Omental fat pad (tissue), 4 donors: Measurements from ENCODE around the gene RNMT. TPM values are rescaled to one million over a fixed set of nuclear protein-coding genes. Genes with fewer than 3 reads are reported as not detected.

ENCODE experiments used
- ATAC-seq: fragments of 150-250 bp; one replicate; pipeline ENCODE4 v1.9.1; 2016; ENCODE audit warnings: mild to moderate bottlenecking, moderate library complexity; ENCODE audit not compliant: low FRiP score
- DNase-seq: peaks from one replicate; pipeline ENCODE4 v3.0.0-alpha.2; 2019; ENCODE audit warnings: low spot score
- total RNA-seq, 4 donors: library from RNA; depleted of rRNA; stranded (reverse); fragments of >200 nt; gene quantifications; one replicate each; pipeline ENCODE4 v1.1.0, GENCODE V29; 2016
- TF ChIP-seq, protein P1 (sequence below), 3 donors: fragments of 450-650 bp; IDR thresholded peaks; one replicate each; pipeline ENCODE4 v1.5.1; 2016 to 2017; ENCODE audit warnings: antibody characterized with exemption in 3 of 3, mild to moderate bottlenecking in 3 of 3, moderate library complexity in 2 of 3

Gene RNMT
- total RNA-seq, 4 donors from 2014 or later = 18.5 to 24.0 (median 21.9) TPM

DNA sequence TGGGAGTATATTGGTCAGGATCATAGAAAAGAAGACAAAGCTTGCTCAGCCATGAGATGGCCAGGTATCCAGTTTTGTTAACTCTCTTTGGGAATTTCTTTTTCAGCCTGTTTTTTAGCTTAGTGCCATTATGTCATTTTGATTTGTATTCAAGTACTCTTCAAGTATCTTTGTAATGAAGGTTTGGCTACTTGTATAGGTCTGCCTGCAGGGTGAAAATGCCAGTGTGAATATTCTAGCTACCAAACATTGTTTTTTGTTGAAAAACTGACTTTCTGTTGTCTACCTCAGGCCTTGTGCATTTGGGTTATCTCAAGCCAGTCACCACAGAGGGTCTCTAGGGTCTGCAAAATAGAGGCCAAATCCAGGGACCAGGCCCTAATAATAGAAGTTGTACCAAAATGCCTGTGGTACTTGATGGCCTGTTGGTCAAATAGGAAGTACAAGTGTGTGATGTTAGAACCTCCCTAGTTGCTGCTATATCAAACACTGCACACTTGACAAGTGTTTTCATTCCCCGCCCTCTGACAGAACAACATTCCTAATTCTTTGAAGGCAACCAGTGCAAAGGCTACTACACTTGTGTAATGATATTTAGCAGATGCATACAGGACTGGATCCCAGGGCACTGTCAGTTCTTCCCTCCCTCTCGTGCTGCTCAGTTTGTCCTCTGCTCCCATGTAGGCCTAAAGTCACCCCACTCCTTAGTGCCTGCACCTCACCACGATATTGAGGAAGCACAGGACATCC is 36.4 kb downstream of the RNMT start:
- ATAC-seq (no peak), DNase-seq (no peak)
- TF ChIP-seq, protein P1, sequence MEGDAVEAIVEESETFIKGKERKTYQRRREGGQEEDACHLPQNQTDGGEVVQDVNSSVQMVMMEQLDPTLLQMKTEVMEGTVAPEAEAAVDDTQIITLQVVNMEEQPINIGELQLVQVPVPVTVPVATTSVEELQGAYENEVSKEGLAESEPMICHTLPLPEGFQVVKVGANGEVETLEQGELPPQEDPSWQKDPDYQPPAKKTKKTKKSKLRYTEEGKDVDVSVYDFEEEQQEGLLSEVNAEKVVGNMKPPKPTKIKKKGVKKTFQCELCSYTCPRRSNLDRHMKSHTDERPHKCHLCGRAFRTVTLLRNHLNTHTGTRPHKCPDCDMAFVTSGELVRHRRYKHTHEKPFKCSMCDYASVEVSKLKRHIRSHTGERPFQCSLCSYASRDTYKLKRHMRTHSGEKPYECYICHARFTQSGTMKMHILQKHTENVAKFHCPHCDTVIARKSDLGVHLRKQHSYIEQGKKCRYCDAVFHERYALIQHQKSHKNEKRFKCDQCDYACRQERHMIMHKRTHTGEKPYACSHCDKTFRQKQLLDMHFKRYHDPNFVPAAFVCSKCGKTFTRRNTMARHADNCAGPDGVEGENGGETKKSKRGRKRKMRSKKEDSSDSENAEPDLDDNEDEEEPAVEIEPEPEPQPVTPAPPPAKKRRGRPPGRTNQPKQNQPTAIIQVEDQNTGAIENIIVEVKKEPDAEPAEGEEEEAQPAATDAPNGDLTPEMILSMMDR (IDR thresholded peaks at IDR 0.05) = no peak

DNA sequence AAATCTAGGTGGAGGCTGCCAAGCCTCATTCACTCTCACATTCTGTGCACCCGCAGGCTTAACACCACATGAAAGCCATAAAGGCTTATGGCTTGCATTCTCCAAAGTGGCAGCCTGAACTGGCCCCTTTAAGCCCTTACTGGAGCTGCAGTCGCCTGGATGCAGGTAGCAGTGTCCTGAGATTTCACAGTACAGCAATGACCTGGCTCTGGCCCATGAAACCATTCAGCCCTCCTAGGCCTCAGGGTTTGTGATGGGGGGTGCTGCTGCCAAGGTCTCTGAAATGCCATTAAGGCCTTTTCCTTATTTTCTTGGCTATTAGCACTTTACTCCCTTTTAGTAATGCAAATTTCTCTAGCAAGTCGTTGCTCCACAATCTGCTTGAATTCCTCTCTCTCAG is 48.6 kb downstream of the RNMT start:
- TF ChIP-seq, protein P1 (IDR thresholded peaks at IDR 0.05) = no peak
- DNase-seq (no peak), ATAC-seq (no peak)

DNA sequence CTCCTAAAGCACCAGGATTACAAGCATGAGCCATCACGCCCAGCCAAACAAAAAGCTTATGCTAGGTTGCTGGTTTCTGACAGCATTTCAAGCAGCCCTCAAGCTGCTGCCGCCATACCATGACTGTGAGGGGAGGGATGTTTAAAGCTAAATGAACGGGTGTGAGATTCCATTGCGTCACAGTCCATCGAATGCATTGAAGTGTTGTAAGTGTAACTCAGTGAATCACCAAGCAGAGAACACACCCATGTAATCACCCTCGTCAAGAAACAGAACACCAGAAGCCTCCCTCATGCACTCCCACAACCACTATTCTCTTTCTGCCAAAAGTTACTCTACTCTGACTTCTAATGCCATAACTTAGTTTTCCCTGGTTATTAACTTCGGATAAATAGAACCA is 64.7 kb downstream of the RNMT start:
- ATAC-seq (peak; percentile 99), DNase-seq (no peak)
- TF ChIP-seq, protein P1 (IDR thresholded peaks at IDR 0.05) = no peak

DNA sequence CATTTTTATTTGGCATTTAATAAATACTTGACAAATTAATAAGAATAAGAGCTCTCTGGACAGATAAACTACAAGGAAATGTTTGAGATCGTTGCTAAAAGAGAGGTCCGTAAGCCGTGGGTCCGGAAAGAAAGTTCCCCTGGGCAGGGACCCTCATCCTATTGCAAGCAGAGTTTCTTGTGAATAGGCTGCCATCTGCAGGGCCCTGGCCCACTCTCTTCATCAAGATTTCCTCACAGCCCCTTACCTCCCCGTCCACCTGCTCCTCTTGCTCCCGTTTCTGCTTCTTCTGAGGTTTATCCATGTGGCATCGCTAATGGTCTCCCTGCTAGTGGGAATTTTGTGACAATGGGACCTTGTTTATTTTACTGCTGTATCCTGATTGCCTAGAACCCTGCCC is 67.3 kb downstream of the RNMT start:
- ATAC-seq (no peak), DNase-seq (no peak)

DNA sequence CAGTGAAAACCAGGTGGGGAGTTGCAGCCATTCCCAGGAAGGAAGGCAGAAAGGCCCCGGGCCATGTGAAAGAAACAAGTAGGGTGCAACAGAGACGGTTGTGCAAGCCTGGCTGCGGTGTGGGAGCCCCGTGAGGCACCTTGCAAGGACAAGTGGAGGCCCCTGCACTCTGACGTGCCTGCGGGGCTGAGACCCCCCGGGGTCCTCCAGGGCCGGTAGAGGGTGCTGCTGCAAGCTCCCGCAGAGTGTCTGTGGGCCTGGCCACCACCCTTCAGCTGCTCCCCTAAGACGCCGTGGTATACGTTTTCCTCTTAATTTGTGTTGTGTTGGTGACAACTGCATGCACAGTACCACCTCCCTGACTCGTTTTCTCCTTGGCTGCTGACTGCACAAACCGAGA is 70.0 kb downstream of the RNMT start:
- TF ChIP-seq, protein P1 (IDR thresholded peaks at IDR 0.05) = no peak
- DNase-seq = no peak
- no peak for ATAC-seq

More for the DNA sequence above, 67.3 kb downstream of the RNMT start:
- TF ChIP-seq, protein P1 (IDR thresholded peaks at IDR 0.05) = no peak

DNA sequence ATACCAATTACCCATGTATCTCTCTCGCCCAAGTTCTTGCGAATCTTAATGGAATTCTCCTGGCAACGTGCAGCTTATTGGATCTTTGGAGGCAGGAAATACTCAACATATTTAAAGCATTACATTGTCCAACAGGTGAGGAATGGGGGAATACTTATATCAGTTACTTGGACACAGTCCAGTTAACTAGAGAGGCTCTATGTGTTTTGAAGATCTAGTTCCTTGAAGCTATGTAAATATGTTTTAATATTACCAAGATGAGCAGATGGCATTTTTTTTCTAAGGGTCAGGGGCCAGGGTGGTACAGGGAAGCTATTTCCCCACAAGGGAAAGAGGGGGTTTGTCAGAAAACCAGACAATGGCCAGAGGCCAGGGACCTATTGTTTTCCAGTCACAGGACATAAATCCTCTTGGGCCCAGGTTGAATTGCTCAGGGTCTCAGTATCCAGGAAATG is 70.7 kb downstream of the RNMT start:
- DNase-seq (no peak), ATAC-seq (no peak)
- TF ChIP-seq, protein P1 (IDR thresholded peaks at IDR 0.05) = no peak

DNA sequence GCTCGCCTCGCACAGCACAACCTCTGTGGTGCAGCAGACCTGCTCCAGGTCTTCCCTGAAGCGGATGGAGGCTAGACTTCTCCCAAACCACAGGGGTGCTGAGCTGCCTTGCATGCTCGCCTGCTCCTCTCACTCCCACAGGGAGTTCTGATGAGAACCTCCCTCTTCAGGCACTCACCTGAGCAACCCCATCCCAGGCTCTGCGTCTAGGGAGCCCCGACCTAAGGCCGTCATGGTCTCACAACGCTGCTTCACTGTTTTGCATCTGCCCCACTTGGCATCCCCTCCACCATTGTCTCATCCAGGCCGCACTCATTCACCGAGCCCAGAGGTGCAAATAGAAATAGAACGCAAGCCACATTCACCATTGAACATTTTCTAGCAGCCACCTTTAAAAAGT is 72.9 kb downstream of the RNMT start:
- no peak for ATAC-seq
- TF ChIP-seq, protein P1 (IDR thresholded peaks at IDR 0.05) = no peak

More for the DNA sequence above, 72.9 kb downstream of the RNMT start:
- DNase-seq = no peak
